ENCODE data around the gene TSEN54. TPM values are rescaled to one million over a fixed set of nuclear protein-coding genes. Genes with fewer than 3 reads are reported as not detected.

Gene TSEN54
- total RNA-seq, 1 experiment from 2014 or later: 44.5 TPM

- Histone ChIP-seq H3K79me1 (ENCODE audit: insufficient read depth, low read depth, low read length, poor library complexity, severe bottlenecking) (no peaks in the 10 kb centered on the region), H2BK15ac (ENCODE audit: low read depth, low read length) (no peak overlapping the region), H3T11ph (ENCODE audit: low read length) (no peak overlapping the region), H4K91ac (ENCODE audit: insufficient read length, low read depth, low read length) (no peak overlapping the region), H2AFZ (ENCODE audit: low read length) (no peak overlapping the region), H3K4me1 (ENCODE audit: insufficient read depth, low read length) (no peaks in the 10 kb centered on the region), H3K4me2 (ENCODE audit: insufficient read depth, insufficient read length, low read length) (no peak overlapping the region), H4K5ac (ENCODE audit: insufficient read length, low read depth, low read length) (no peak overlapping the region), H2BK120ac (ENCODE audit: low read depth, low read length, poor library complexity, severe bottlenecking) (no peak overlapping the region), H3K23me2 (ENCODE audit: insufficient read length, low read depth, low read length, poor library complexity, severe bottlenecking) (no peaks in the 10 kb centered on the region), H4K8ac (replicated peaks; ENCODE audit: insufficient read length, low read depth, low read length) (no peak overlapping the region), H2BK20ac (ENCODE audit: low read depth, low read length, poor library complexity, severe bottlenecking) (no peak overlapping the region), H3K27me3 (ENCODE audit: insufficient read depth, low read length) (no peaks in the 10 kb centered on the region), H2BK5ac (ENCODE audit: insufficient read length, low read length) (no peak overlapping the region), H3K14ac (ENCODE audit: insufficient read depth, low read length) (no peak overlapping the region), H3K79me2 (ENCODE audit: insufficient read depth, low read length) (no peaks in the 10 kb centered on the region), H3K18ac (ENCODE audit: insufficient read length, low read depth, low read length) (no peak overlapping the region), H3K4ac (ENCODE audit: low read depth, low read length) (no peak overlapping the region), H3K9ac (ENCODE audit: extremely low read depth, insufficient read length, low read length) (no peak overlapping the region), H3K56ac (ENCODE audit: insufficient read length, low read depth, low read length) (no peak overlapping the region), H3K23ac (ENCODE audit: insufficient read length, low read depth, low read length) (no peak overlapping the region), H3K9me3 (ENCODE audit: control insufficient read depth, low read depth, low read length) (no peaks in the 10 kb centered on the region), H3K27ac (ENCODE audit: insufficient read length, low read depth, low read length) (no peak overlapping the region), H4K20me1 (ENCODE audit: control insufficient read depth, insufficient read depth, insufficient read length) (no peaks in the 10 kb centered on the region), H2AK5ac (ENCODE audit: insufficient read length, low read length) (no peak overlapping the region), H2BK12ac (ENCODE audit: insufficient read length, low read depth, low read length) (no peak overlapping the region)
- no peaks in the 10 kb centered on the region for H3K9me3 Mint-ChIP-seq
- no CpG with 5 or more reads among the region's 31 CpGs for WGBS (ENCODE audit: extremely low coverage, insufficient read length, low lambda C conversion rate)
- DNase-seq: no peak
- H3K27ac Mint-ChIP-seq: no peak overlapping the region
- H3K4me3 Mint-ChIP-seq: no peak overlapping the region
- H3K4me1 Mint-ChIP-seq: no peaks in the 10 kb centered on the region
- H3K27me3 Mint-ChIP-seq (ENCODE audit: low read depth): no peaks in the 10 kb centered on the region
- H3K36me3 Mint-ChIP-seq (ENCODE audit: insufficient read depth in 1 of 3, low read depth in 3 of 3): peaks cover 2 to 34% (median 19%) of the 10 kb centered on the region in 3 experiments; a peak in 5 of 7 replicates
- no peak for TF ChIP-seq CTCF (conservative IDR thresholded peaks at IDR 0.05)
These were observed 52.3 kb downstream of the TSEN54 start for GRCh38 chr17:75568412-75569255.

Data from H9 (cell line).